Measurements from ENCODE around the gene CCDC24. TPM values are rescaled to one million over a fixed set of nuclear protein-coding genes. Genes with fewer than 3 reads are reported as not detected.

CCDC24 gene
- total and polyA plus RNA-seq, 9 of the 15 experiments (the other 6 are each of a cell fraction or from before 2014, with no cell fraction given) = 0.31 to 4.5 (median 1.5) TPM

DNA sequence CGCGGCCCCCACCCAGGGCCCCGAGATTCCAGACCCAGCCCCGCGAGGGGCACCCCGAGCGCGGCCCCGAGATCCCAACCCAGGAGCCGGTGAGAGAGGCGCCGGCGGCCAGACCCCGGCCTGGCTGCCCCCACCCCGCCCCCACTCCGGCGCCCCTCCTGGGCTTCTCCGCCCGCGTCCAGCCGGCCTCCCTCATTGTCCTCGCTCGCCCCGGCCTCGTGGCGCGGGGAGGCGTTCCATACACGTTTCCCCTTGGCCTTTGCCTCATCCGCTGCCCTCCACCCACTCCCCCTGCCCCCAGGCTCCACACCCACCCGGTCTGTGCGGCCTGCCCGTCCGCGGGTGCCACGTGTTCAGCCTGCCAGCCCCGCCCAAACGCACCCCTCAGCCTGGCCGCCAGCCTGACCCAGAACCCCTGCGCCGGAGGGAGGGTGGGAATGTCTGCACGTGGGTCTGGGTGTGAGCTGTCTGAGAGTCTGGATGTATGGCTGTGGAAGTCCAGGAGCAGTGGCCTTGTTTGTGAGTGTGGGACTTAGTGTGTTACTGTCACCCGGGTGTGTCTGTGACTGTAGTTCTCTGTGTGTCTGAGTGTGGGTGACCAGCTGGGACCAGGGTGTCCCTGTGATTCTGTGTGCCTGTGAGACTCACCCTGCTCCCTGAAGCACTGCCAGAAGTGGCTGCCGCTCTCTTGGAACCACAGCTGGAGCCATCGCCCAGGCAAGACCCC is 11.7 kb upstream of the CCDC24 start (continued):
- TF ChIP-seq, protein P1, sequence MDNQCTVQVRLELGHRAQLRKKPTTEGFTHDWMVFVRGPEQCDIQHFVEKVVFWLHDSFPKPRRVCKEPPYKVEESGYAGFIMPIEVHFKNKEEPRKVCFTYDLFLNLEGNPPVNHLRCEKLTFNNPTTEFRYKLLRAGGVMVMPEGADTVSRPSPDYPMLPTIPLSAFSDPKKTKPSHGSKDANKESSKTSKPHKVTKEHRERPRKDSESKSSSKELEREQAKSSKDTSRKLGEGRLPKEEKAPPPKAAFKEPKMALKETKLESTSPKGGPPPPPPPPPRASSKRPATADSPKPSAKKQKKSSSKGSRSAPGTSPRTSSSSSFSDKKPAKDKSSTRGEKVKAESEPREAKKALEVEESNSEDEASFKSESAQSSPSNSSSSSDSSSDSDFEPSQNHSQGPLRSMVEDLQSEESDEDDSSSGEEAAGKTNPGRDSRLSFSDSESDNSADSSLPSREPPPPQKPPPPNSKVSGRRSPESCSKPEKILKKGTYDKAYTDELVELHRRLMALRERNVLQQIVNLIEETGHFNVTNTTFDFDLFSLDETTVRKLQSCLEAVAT (IDR thresholded peaks at IDR 0.05) = 0 out of 4 replicates have a peak, but pooled peaks of 1 of the 2 experiments have one; percentile 22
- TF ChIP-seq PPARD (CRISPR knock-in tag; IDR thresholded peaks at IDR 0.05) (no peak), CEBPB (tag; IDR thresholded peaks at IDR 0.05) (no peak), POLR2H (tag; IDR thresholded peaks at IDR 0.05; ENCODE audit: low read depth) (no peak), RBM34 (IDR thresholded peaks at IDR 0.05; ENCODE audit: borderline replicate concordance, insufficient read depth, low read length) (no peak), TRIM28 (IDR thresholded peaks at IDR 0.05) (no peak), DACH1 (IDR thresholded peaks at IDR 0.05; ENCODE audit: partially characterized antibody) (peak; percentile 23), SMAD4 (CRISPR knock-in tag; conservative IDR thresholded peaks at IDR 0.05) (peak; percentile 40; the same call in 1 of the 2 replicates), RCOR1 (IDR thresholded peaks at IDR 0.05; ENCODE audit: borderline replicate concordance in 1 of 2, low read depth in 2 of 2, low read length in 2 of 2) (no peak), ZFP30 (CRISPR knock-in tag; IDR thresholded peaks at IDR 0.05; ENCODE audit: borderline replicate concordance) (no peak), NCOA6 (IDR thresholded peaks at IDR 0.05) (no peak)
- TF ChIP-seq, protein P2, sequence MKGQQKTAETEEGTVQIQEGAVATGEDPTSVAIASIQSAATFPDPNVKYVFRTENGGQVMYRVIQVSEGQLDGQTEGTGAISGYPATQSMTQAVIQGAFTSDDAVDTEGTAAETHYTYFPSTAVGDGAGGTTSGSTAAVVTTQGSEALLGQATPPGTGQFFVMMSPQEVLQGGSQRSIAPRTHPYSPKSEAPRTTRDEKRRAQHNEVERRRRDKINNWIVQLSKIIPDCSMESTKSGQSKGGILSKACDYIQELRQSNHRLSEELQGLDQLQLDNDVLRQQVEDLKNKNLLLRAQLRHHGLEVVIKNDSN (CRISPR knock-in tag; IDR thresholded peaks at IDR 0.05) = peak; percentile 70
- TF ChIP-seq, protein P3, sequence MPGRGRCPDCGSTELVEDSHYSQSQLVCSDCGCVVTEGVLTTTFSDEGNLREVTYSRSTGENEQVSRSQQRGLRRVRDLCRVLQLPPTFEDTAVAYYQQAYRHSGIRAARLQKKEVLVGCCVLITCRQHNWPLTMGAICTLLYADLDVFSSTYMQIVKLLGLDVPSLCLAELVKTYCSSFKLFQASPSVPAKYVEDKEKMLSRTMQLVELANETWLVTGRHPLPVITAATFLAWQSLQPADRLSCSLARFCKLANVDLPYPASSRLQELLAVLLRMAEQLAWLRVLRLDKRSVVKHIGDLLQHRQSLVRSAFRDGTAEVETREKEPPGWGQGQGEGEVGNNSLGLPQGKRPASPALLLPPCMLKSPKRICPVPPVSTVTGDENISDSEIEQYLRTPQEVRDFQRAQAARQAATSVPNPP (IDR thresholded peaks at IDR 0.05; ENCODE audit: borderline replicate concordance, insufficient read depth, insufficient read length) = no peak
- TF ChIP-seq, protein P4, sequence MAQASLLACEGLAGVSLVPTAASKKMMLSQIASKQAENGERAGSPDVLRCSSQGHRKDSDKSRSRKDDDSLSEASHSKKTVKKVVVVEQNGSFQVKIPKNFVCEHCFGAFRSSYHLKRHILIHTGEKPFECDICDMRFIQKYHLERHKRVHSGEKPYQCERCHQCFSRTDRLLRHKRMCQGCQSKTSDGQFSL (CRISPR knock-in tag; IDR thresholded peaks at IDR 0.05) = 0 out of 2 replicates have a peak, but pooled peaks have one; percentile 42
- TF ChIP-seq, protein P4 (tag; IDR thresholded peaks at IDR 0.05) = no peak
- TF ChIP-seq, protein P5, sequence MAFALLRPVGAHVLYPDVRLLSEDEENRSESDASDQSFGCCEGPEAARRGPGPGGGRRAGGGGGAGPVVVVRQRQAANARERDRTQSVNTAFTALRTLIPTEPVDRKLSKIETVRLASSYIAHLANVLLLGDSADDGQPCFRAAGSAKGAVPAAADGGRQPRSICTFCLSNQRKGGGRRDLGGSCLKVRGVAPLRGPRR (CRISPR knock-in tag; IDR thresholded peaks at IDR 0.05) = no peak
- TF ChIP-seq, protein P6, sequence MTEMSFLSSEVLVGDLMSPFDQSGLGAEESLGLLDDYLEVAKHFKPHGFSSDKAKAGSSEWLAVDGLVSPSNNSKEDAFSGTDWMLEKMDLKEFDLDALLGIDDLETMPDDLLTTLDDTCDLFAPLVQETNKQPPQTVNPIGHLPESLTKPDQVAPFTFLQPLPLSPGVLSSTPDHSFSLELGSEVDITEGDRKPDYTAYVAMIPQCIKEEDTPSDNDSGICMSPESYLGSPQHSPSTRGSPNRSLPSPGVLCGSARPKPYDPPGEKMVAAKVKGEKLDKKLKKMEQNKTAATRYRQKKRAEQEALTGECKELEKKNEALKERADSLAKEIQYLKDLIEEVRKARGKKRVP (CRISPR knock-in tag; IDR thresholded peaks at IDR 0.05) = no peak
- TF ChIP-seq, protein P7, sequence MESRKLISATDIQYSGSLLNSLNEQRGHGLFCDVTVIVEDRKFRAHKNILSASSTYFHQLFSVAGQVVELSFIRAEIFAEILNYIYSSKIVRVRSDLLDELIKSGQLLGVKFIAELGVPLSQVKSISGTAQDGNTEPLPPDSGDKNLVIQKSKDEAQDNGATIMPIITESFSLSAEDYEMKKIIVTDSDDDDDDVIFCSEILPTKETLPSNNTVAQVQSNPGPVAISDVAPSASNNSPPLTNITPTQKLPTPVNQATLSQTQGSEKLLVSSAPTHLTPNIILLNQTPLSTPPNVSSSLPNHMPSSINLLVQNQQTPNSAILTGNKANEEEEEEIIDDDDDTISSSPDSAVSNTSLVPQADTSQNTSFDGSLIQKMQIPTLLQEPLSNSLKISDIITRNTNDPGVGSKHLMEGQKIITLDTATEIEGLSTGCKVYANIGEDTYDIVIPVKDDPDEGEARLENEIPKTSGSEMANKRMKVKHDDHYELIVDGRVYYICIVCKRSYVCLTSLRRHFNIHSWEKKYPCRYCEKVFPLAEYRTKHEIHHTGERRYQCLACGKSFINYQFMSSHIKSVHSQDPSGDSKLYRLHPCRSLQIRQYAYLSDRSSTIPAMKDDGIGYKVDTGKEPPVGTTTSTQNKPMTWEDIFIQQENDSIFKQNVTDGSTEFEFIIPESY (CRISPR knock-in tag; IDR thresholded peaks at IDR 0.05) = 0 out of 2 replicates have a peak, but pooled peaks have one; percentile 34
